Astrocyte of the cerebellum (primary cell): ENCODE results near the gene ZNF860.
"Not testable (repeated sequence)": the region's sequence is repeated elsewhere in the genome, so short reads cannot be mapped to it uniquely, and the experiment has no call there.

Experiments used
- DNase-seq: peaks from one replicate; pipeline ENCODE4 v3.0.0-alpha.2; 2011; ENCODE audit warnings: low read depth
- H3K4me3 ChIP-seq: 2 replicates; pipeline ENCODE4 v1.5.1; 2011; ENCODE audit warnings: mild to moderate bottlenecking, low read depth, low read length, moderate library complexity
- in situ Hi-C: cut with HindIII; loops from 2 replicates; pipeline ENCODE4 v1.10.0; 2017; ENCODE audit warnings: low sequenced_read_pairs
- TF ChIP-seq, protein P1 (sequence below): IDR thresholded peaks from 2 replicates; pipeline ENCODE4 v1.5.1; 2012; ENCODE audit warnings: low read length, low read depth, moderate library complexity, mild to moderate bottlenecking; ENCODE audit errors: missing control alignments

Gene ZNF860

DNA sequence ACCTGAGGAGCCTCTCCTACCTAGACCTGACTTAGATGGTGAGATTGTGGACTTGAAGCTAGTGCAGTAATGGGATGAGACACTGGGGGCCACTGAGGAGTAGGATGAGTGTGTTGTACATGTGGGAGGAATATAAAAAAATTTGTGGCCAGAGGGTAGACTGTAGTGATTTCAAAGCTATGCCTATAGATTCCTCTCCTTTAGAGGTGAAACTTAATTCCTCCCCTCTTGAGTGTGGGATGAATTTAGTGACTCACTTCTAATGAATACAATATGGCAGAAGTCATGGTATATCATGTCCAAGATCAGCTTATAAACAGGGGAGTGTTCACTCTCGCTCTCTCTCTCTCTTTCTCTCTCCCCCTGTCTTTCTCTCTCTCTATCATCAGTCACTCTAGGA is 6.7 kb downstream of the ZNF860 start:
- in situ Hi-C loops: no loop called here
- TF ChIP-seq, protein P1, sequence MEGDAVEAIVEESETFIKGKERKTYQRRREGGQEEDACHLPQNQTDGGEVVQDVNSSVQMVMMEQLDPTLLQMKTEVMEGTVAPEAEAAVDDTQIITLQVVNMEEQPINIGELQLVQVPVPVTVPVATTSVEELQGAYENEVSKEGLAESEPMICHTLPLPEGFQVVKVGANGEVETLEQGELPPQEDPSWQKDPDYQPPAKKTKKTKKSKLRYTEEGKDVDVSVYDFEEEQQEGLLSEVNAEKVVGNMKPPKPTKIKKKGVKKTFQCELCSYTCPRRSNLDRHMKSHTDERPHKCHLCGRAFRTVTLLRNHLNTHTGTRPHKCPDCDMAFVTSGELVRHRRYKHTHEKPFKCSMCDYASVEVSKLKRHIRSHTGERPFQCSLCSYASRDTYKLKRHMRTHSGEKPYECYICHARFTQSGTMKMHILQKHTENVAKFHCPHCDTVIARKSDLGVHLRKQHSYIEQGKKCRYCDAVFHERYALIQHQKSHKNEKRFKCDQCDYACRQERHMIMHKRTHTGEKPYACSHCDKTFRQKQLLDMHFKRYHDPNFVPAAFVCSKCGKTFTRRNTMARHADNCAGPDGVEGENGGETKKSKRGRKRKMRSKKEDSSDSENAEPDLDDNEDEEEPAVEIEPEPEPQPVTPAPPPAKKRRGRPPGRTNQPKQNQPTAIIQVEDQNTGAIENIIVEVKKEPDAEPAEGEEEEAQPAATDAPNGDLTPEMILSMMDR: no peak
- H3K4me3 ChIP-seq: no peak overlapping the region
- DNase-seq: no peak

DNA sequence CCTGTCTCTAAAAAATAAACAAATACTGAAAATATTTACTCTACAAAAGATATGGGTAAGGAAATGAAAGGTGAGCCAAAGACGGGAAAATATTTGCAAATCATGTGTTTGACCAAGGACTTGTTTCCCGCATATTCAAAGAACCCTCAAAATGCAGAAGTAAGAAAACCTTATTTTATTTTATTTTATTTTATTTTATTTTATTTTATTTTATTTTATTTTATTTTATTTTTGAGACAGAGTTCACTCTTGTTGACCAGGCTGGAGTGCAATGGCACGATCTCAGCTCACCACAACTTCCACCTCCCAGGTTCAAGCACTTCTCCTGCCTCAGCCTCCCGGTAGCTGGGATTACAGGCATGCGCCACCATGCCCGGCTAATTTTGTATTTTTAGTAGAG is 11.4 kb downstream of the ZNF860 start:
- DNase-seq, in situ Hi-C loops, H3K4me3 ChIP-seq: not testable (repeated sequence)

DNA sequence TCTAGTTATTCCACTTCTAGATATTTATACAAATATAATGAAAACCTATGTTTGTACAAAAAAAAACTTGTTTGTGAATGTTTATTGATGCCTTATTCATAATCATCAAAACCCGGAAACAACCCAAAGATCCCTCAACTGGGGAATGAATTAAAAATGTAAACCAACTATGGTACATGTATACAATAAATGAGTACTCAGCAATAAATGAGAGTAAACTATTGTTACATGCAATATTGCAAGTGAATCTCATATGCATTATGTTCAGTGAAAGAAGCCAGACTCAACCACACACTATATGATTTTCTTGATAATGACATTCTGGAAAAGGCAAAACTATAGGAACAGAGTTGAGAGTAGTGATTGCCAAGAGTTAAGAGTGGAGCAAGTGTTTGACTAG is 12.3 kb downstream of the ZNF860 start:
- TF ChIP-seq, protein P1: no peak
- in situ Hi-C loops: no loop called here
- no peak overlapping the region for H3K4me3 ChIP-seq
- DNase-seq: no peak

DNA sequence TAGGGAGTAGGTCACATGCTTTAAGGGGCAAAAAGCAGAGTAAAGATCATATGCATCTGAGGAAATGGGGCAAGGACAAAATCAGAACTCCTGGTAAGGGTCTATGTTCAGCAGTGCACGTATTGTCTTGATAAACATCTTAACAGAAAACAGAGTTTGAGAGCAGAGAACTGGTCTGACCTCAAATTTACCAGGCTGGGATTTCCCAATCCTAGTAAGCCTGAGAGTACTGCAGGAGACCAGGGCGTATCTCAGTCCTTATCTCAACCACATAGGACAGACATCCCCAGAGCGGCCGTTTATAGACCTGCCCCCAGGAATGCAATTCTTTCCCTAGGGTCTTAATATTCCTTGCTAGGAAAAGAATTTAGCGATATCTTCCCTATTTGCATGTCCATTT is 13.5 kb downstream of the ZNF860 start:
- DNase-seq, H3K4me3 ChIP-seq, in situ Hi-C loops: not testable (repeated sequence)

DNA sequence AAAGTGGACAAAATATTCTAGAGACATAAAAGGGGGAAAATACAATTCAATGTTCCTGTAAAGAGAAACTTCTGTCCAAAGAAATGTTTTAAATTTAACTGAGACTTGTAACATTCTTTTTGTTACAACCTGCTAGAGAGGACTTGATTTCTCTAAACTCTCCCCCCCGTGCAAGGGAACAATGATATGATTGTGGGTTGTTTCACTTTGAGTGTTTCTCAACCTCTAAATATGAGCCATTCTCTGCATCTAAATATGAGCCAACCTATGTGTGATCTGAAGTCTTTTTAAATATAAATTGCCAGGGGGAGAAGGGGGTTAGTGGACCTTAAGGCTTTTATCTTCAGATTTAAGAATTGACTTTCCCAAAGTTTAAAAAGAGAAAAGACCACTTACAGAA is 14.6 kb downstream of the ZNF860 start:
- DNase-seq: no peak
- TF ChIP-seq, protein P1: no peak
- H3K4me3 ChIP-seq: no peak overlapping the region
- in situ Hi-C loops: no loop called here

DNA sequence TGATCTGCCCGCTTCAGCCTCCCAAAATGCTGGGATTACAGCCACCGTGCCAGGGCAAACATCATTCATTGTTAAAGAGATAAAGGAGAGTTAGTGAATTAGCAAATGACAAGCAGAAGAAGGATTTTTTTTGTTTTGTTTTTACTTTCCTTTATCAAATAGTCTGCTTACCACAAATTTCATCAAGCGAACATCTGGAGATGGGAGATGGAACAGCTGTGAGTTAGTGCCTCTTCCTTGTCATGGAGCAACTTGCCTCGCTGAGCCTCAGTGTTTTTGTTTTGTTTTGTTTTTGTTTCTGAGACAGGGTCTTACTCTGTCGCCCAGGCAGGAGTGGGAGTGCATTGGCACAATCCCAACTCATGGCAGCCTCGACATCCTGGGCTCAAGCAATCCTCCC is 15.9 kb downstream of the ZNF860 start:
- DNase-seq: no peak
- in situ Hi-C loops: no loop called here
- TF ChIP-seq, protein P1: no peak
- no peak overlapping the region for H3K4me3 ChIP-seq

DNA sequence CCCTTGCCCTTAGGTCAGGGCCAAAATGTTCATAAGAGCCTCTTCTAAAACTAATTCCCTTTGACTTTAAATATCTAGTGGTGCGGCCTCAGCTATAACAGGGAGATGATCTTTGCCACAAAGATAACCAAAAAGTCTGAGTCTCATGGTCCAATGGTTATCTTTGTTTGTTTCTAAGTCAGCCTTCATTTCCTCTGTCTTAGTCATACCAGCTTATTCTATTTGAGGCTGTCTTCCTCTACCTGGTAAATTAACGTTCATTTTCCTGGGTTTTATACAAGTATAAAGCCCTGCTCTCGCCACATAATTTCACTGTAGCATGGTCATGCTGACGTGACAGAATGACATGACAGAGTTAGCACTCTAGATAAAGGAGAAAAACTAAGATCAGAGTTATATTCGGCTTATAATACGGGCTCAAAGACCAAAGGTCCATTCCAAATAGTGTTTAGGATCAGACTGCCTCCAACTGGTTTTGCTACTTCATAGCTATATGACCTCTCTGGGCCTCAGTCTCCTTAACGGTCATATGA is 18.4 kb downstream of the ZNF860 start:
- TF ChIP-seq, protein P1: no peak
- H3K4me3 ChIP-seq: no peak overlapping the region
- in situ Hi-C loops: no loop called here
- DNase-seq: no peak

DNA sequence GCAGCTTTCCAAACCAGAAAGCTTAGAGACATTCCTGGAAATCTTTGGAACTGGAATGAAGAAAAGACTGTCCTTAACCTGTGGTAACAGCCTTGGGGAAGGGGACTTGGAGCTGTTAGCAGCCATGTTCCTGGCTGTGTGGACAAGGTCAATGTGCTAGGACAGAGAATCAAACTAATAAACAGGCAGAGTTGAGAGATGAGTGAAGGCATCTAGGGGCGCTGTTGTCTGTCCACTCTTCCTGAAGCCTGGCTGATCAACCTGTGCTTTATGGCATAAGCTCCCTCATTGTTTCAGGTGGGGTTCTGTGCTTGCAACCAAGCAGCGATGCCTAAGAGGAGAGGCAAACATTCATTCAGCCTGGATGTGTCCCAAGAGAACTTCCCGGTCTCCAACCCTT is 19.3 kb downstream of the ZNF860 start:
- in situ Hi-C loops: no loop called here
- no peak for DNase-seq
- H3K4me3 ChIP-seq: no peak overlapping the region
- TF ChIP-seq, protein P1: no peak
